Measurements from ENCODE around the gene MEMO1. TPM values are rescaled to one million over a fixed set of nuclear protein-coding genes. Genes with fewer than 3 reads are reported as not detected.
A peak's percentile ranks its signal among the peaks of the same experiment; 100 is the strongest.

Gene MEMO1
- total and polyA plus RNA-seq, 9 of the 15 experiments (the other 6 are each of a cell fraction or from before 2014, with no cell fraction given) = 22.1 to 87.7 (median 61.2) TPM

- TF ChIP-seq CBX5 (IDR thresholded peaks at IDR 0.05; ENCODE audit: borderline replicate concordance, low read depth) = no peak
- no peak for TF ChIP-seq RBM34 (IDR thresholded peaks at IDR 0.05; ENCODE audit: borderline replicate concordance, insufficient read depth, low read length)
- TF ChIP-seq GABPA (tag; conservative IDR thresholded peaks at IDR 0.05; ENCODE audit: low read depth) = no peak
- TF ChIP-seq NCOA6 (IDR thresholded peaks at IDR 0.05) = no peak
- TF ChIP-seq ELK1 (CRISPR knock-in tag; IDR thresholded peaks at IDR 0.05) = no peak
- TF ChIP-seq ZNF764 (CRISPR knock-in tag; IDR thresholded peaks at IDR 0.05; ENCODE audit: low read depth) = no peak
- TF ChIP-seq RBM22 (IDR thresholded peaks at IDR 0.05; ENCODE audit: low read depth, low read length, poor library complexity, severe bottlenecking) = no peak
- peak; percentile 63 for TF ChIP-seq NFIC (IDR thresholded peaks at IDR 0.05)
- peak; percentile 11 for TF ChIP-seq NEUROD1 (IDR thresholded peaks at IDR 0.05; ENCODE audit: borderline replicate concordance, low read depth, low read length, partially characterized antibody)
- TF ChIP-seq CGGBP1 (CRISPR knock-in tag; IDR thresholded peaks at IDR 0.05) = no peak
- peak in 1 of 2 experiments; percentile 99; a peak in 2 of 4 replicates for TF ChIP-seq MLLT1 (IDR thresholded peaks at IDR 0.05)
- TF ChIP-seq PRMT5 (CRISPR knock-in tag; IDR thresholded peaks at IDR 0.05) = no peak
- TF ChIP-seq CEBPG (CRISPR knock-in tag; IDR thresholded peaks at IDR 0.05) = no peak
- TF ChIP-seq CEBPG (tag; conservative IDR thresholded peaks at IDR 0.05 in 1 of 2, IDR thresholded peaks at IDR 0.05 in 1 of 2) = no peak
- no peak for TF ChIP-seq ZNF3 (CRISPR knock-in tag; IDR thresholded peaks at IDR 0.05)
- peak; percentile 97 for TF ChIP-seq RBFOX2 (IDR thresholded peaks at IDR 0.05; ENCODE audit: low read depth, low read length)
- no peak for TF ChIP-seq ZNF143 (CRISPR knock-in tag; IDR thresholded peaks at IDR 0.05)
- TF ChIP-seq ZC3H8 (IDR thresholded peaks at IDR 0.05) = no peak; the same call in 1 of the 2 replicates
- TF ChIP-seq SRSF9 (IDR thresholded peaks at IDR 0.05; ENCODE audit: borderline replicate concordance, low read depth, low read length) = no peak
- no peak for TF ChIP-seq EP300 (IDR thresholded peaks at IDR 0.05; ENCODE audit: low read length)
- TF ChIP-seq BCOR (IDR thresholded peaks at IDR 0.05) = no peak
- no peak for TF ChIP-seq LEF1 (IDR thresholded peaks at IDR 0.05)
- peak; percentile 83 for TF ChIP-seq RB1 (IDR thresholded peaks at IDR 0.05; ENCODE audit: low read depth)
- TF ChIP-seq IFI16 (CRISPR knock-in tag; IDR thresholded peaks at IDR 0.05) = no peak
- TF ChIP-seq MAFG (tag; conservative IDR thresholded peaks at IDR 0.05) = no peak
- no peak for TF ChIP-seq KAT8 (IDR thresholded peaks at IDR 0.05; ENCODE audit: low read depth)
- TF ChIP-seq CREBBP (IDR thresholded peaks at IDR 0.05; ENCODE audit: low read depth, low read length) = no peak
- no peak for TF ChIP-seq ZNF76 (CRISPR knock-in tag; IDR thresholded peaks at IDR 0.05; ENCODE audit: borderline replicate concordance)
- TF ChIP-seq ZC3H4 (CRISPR knock-in tag; IDR thresholded peaks at IDR 0.05; ENCODE audit: borderline replicate concordance) = no peak
Measured at GRCh38 chr2:32039447-32040219, 28.8 kb upstream of the MEMO1 start, which contains the start of gene DPY30 (continued).
